H9 (cell line): ENCODE data around the gene DMRTB1. TPM values are rescaled to one million over a fixed set of nuclear protein-coding genes. Genes with fewer than 3 reads are reported as not detected.

ENCODE experiments used
- DNase-seq: peaks from one replicate; pipeline ENCODE4 v3.0.0-alpha.2; 2017
- H2AFZ ChIP-seq: one replicate; pipeline ENCODE4 v1.6.1; 2013; ENCODE audit warnings: mild to moderate bottlenecking, low read length, control low read depth, moderate library complexity
- H2AK5ac ChIP-seq: 2 replicates; pipeline ENCODE4 v1.6.1; 2013; ENCODE audit warnings: low read length, control low read depth, mixed read lengths; ENCODE audit not compliant: insufficient read length
- H2BK120ac ChIP-seq: one replicate; pipeline ENCODE4 v1.6.1; 2013; ENCODE audit warnings: low read depth, mild to moderate bottlenecking, low read length, control low read depth, inconsistent platforms; ENCODE audit not compliant: poor library complexity, severe bottlenecking
- H2BK12ac ChIP-seq: 2 replicates; pipeline ENCODE4 v1.6.1; 2013; ENCODE audit warnings: low read length, control low read depth, mixed read lengths, low read depth; ENCODE audit not compliant: insufficient read length
- H2BK15ac ChIP-seq: 2 replicates; pipeline ENCODE4 v1.6.1; 2013; ENCODE audit warnings: low read depth, low read length, control low read depth
- H2BK20ac ChIP-seq: one replicate; pipeline ENCODE4 v1.6.1; 2013; ENCODE audit warnings: low read depth, mild to moderate bottlenecking, low read length, control low read depth, inconsistent platforms; ENCODE audit not compliant: poor library complexity, severe bottlenecking
- H2BK5ac ChIP-seq: 2 replicates; pipeline ENCODE4 v1.6.1; 2013; ENCODE audit warnings: low read length, control low read depth, mixed read lengths; ENCODE audit not compliant: insufficient read length
- H3K14ac ChIP-seq: 2 replicates; pipeline ENCODE4 v1.6.1; 2013; ENCODE audit warnings: low read length, control low read depth; ENCODE audit not compliant: insufficient read depth
- H3K18ac ChIP-seq: 2 replicates; pipeline ENCODE4 v1.6.1; 2013; ENCODE audit warnings: low read depth, mild to moderate bottlenecking, mixed read lengths, low read length, control low read depth; ENCODE audit not compliant: insufficient read length
- H3K23ac ChIP-seq: 2 replicates; pipeline ENCODE4 v1.6.1; 2013; ENCODE audit warnings: low read length, control low read depth, mixed read lengths, low read depth; ENCODE audit not compliant: insufficient read length
- H3K23me2 ChIP-seq: 2 replicates; pipeline ENCODE4 v1.6.1; 2013; ENCODE audit warnings: low read depth, mild to moderate bottlenecking, mixed read lengths, low read length, control low read depth; ENCODE audit not compliant: insufficient read length, poor library complexity, severe bottlenecking
- H3K27ac ChIP-seq: 2 replicates; pipeline ENCODE4 v1.5.1; 2013; ENCODE audit warnings: low read length, control low read depth, mixed read lengths, low read depth; ENCODE audit not compliant: insufficient read length
- H3K27me3 ChIP-seq: 2 replicates; pipeline ENCODE4 v1.6.1; 2013; ENCODE audit warnings: low read length, control low read depth, inconsistent platforms; ENCODE audit not compliant: insufficient read depth
- H3K4ac ChIP-seq: 2 replicates; pipeline ENCODE4 v1.6.1; 2013; ENCODE audit warnings: low read depth, mild to moderate bottlenecking, control low read depth, inconsistent platforms, low read length, moderate library complexity
- H3K4me1 ChIP-seq: 2 replicates; pipeline ENCODE4 v1.6.1; 2013; ENCODE audit warnings: low read length, control low read depth, inconsistent platforms; ENCODE audit not compliant: insufficient read depth
- H3K4me2 ChIP-seq: 2 replicates; pipeline ENCODE4 v1.6.1; 2013; ENCODE audit warnings: low read length, control low read depth, mixed read lengths; ENCODE audit not compliant: insufficient read length, insufficient read depth
- H3K56ac ChIP-seq: 2 replicates; pipeline ENCODE4 v1.6.1; 2013; ENCODE audit warnings: low read depth, mild to moderate bottlenecking, mixed read lengths, low read length, control low read depth; ENCODE audit not compliant: insufficient read length
- H3K79me1 ChIP-seq: 2 replicates; pipeline ENCODE4 v1.6.1; 2013; ENCODE audit warnings: low read depth, mild to moderate bottlenecking, moderate library complexity, low read length, control low read depth, inconsistent platforms; ENCODE audit not compliant: insufficient read depth, poor library complexity, severe bottlenecking
- H3K79me2 ChIP-seq: 2 replicates; pipeline ENCODE4 v1.6.1; 2013; ENCODE audit warnings: low read length, control low read depth, inconsistent platforms; ENCODE audit not compliant: insufficient read depth
- H3K9ac ChIP-seq: 2 replicates; pipeline ENCODE4 v1.6.1; 2013; ENCODE audit warnings: low read length, control low read depth, mixed read lengths; ENCODE audit not compliant: insufficient read length; ENCODE audit errors: extremely low read depth
- H3K9me3 ChIP-seq: one replicate; pipeline ENCODE4 v1.6.1; 2013; ENCODE audit warnings: low read depth, low read length, inconsistent platforms; ENCODE audit not compliant: control insufficient read depth
- H3T11ph ChIP-seq: one replicate; pipeline ENCODE4 v1.6.1; 2013; ENCODE audit warnings: mild to moderate bottlenecking, low read length, control low read depth, inconsistent platforms
- H4K20me1 ChIP-seq: one replicate; pipeline ENCODE4 v1.6.1; 2013; ENCODE audit not compliant: control insufficient read depth, insufficient read length, insufficient read depth
- H4K5ac ChIP-seq: 2 replicates; pipeline ENCODE4 v1.6.1; 2013; ENCODE audit warnings: low read depth, mild to moderate bottlenecking, mixed read lengths, low read length, control low read depth; ENCODE audit not compliant: insufficient read length
- H4K8ac ChIP-seq: replicated peaks from 2 replicates; pipeline ENCODE4 v1.6.1; 2013; ENCODE audit warnings: low read length, control low read depth, mixed read lengths, low read depth; ENCODE audit not compliant: insufficient read length
- H4K91ac ChIP-seq: 2 replicates; pipeline ENCODE4 v1.6.1; 2013; ENCODE audit warnings: low read depth, mild to moderate bottlenecking, moderate library complexity, mixed read lengths, low read length, control low read depth; ENCODE audit not compliant: insufficient read length
- H3K27ac Mint-ChIP-seq, 3 experiments: 2 replicates in 2 of 3; 3 replicates in 1 of 3; pipeline ENCODE4 v1.8.0; 2020 to 2021; ENCODE audit warnings: mixed read lengths in 3 of 3, mild to moderate bottlenecking in 1 of 3, moderate library complexity in 1 of 3
- H3K27me3 Mint-ChIP-seq: 2 replicates; pipeline ENCODE4 v1.8.0; 2021; ENCODE audit warnings: low read depth, mild to moderate bottlenecking, moderate library complexity, mixed read lengths
- H3K36me3 Mint-ChIP-seq, 3 experiments: 2 replicates in 2 of 3; 3 replicates in 1 of 3; pipeline ENCODE4 v1.8.0; 2020 to 2021; ENCODE audit warnings: low read depth in 3 of 3, mixed read lengths in 3 of 3; ENCODE audit not compliant: insufficient read depth in 1 of 3
- H3K4me1 Mint-ChIP-seq, 2 experiments: 2 replicates each; pipeline ENCODE4 v1.8.0; 2020; ENCODE audit warnings: mixed read lengths in 2 of 2
- H3K4me3 Mint-ChIP-seq, 2 experiments: 2 replicates in 1 of 2; 3 replicates in 1 of 2; pipeline ENCODE4 v1.8.0; 2020 to 2021; ENCODE audit warnings: mild to moderate bottlenecking in 2 of 2, mixed read lengths in 2 of 2, moderate library complexity in 1 of 2
- H3K9me3 Mint-ChIP-seq, 2 experiments: 2 replicates in 1 of 2; 3 replicates in 1 of 2; pipeline ENCODE4 v1.8.0; 2020; ENCODE audit warnings: mild to moderate bottlenecking in 2 of 2, mixed read lengths in 2 of 2, moderate library complexity in 1 of 2
- WGBS: extraction: QIAGEN DNeasy Blood & Tissue Kit; methylation state at CpG from one replicate; pipeline ENCODE4 v1.1.7; 2013; ENCODE audit warnings: missing lambda C conversion rate, low lambda C conversion rate, mixed read lengths; ENCODE audit not compliant: insufficient read length; ENCODE audit errors: extremely low coverage; 5-methylcytosine and 5-hydroxymethylcytosine counted together
- total RNA-seq: library from RNA; stranded (reverse); gene quantifications from 2 replicates; pipeline ENCODE4 v1.2.1, GENCODE V29; 2021
- TF ChIP-seq, protein P1 (sequence below): fragments of 200-600 bp; sonication (generic); conservative IDR thresholded peaks from 3 replicates; pipeline ENCODE4 v1.8.0; 2021; ENCODE audit warnings: antibody characterized with exemption, mild to moderate bottlenecking

The DMRTB1 gene
- total RNA-seq, 1 experiment from 2014 or later: not detected

DNA sequence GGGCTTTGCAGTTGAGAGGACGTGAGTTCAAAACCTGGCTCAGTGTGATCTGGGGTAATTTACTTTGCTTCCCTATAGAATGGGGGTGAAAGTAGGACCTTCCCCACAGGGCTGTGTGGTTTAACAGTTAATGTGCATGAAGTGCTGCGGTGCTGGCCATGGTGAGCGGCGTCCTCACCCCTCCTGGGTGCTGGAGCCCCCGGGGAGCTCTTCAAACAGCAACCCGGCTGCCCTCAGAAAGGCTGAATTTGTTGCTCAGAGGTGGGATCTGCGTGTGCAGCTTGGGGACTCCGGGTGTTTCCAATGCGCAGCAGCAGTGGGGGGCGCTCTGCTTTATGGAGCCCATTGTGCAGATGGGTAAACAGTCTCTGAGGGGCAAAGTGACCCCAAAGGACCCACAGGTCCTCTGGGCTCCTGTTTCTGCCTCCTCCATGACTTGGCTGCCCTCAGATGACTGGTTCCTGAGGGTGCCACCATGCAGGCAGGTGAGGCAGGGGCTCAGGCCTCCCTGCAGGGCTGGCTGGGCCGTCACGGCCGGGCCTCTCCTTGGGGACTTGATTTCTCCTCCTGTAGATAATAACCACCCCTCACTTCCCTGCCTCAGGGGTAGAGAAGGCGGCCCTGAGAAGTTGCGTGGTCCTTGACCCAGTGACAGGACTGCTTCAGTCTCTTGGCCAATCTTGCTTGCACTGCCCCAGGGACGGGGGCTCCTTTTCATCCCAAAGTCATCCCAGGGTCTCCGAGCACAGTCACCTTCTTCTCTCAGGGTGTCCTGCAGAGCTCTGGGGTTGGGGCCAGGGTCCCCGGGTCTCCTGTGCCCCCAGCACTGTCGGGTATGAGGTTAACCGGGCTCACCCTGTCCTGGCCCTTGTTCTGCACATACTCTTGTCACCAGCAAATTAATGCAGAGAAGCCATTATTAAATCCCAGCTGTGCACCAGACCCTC, 40.3 kb downstream of the DMRTB1 start:
- Mint-ChIP-seq H3K4me1 (peaks cover 9 to 23% of the 10 kb centered on the region in 2 experiments), H3K27ac (no peak overlapping the region), H3K27me3 (peaks cover 14% of the 10 kb centered on the region), H3K4me3 (no peak overlapping the region), H3K36me3 (no peaks in the 10 kb centered on the region), H3K9me3 (no peaks in the 10 kb centered on the region; a peak in 1 of 5 replicates)
- Histone ChIP-seq H2BK12ac (no peak overlapping the region), H3K27ac (no peak overlapping the region), H3K23ac (no peak overlapping the region), H3K79me1 (no peaks in the 10 kb centered on the region), H3K79me2 (no peaks in the 10 kb centered on the region), H3K4ac (no peak overlapping the region), H2BK120ac (no peak overlapping the region), H4K5ac (no peak overlapping the region), H3T11ph (no peak overlapping the region), H4K91ac (no peak overlapping the region), H2BK15ac (no peak overlapping the region), H3K14ac (no peak overlapping the region), H3K18ac (no peak overlapping the region), H2BK20ac (no peak overlapping the region), H2BK5ac (no peak overlapping the region), H3K9ac (no peak overlapping the region), H3K4me2 (no peak overlapping the region), H3K9me3 (no peaks in the 10 kb centered on the region), H3K56ac (no peak overlapping the region), H4K8ac (no peak overlapping the region), H3K4me1 (peaks cover 3% of the 10 kb centered on the region; the same call in 1 of the 2 replicates), H2AK5ac (no peak overlapping the region), H3K27me3 (no peaks in the 10 kb centered on the region), H4K20me1 (no peaks in the 10 kb centered on the region), H3K23me2 (no peaks in the 10 kb centered on the region), H2AFZ (no peak overlapping the region)
- whole genome bisulfite sequencing: no CpG with 5 or more reads among the region's 20 CpGs
- no peak for DNase-seq
- TF ChIP-seq, protein P1, sequence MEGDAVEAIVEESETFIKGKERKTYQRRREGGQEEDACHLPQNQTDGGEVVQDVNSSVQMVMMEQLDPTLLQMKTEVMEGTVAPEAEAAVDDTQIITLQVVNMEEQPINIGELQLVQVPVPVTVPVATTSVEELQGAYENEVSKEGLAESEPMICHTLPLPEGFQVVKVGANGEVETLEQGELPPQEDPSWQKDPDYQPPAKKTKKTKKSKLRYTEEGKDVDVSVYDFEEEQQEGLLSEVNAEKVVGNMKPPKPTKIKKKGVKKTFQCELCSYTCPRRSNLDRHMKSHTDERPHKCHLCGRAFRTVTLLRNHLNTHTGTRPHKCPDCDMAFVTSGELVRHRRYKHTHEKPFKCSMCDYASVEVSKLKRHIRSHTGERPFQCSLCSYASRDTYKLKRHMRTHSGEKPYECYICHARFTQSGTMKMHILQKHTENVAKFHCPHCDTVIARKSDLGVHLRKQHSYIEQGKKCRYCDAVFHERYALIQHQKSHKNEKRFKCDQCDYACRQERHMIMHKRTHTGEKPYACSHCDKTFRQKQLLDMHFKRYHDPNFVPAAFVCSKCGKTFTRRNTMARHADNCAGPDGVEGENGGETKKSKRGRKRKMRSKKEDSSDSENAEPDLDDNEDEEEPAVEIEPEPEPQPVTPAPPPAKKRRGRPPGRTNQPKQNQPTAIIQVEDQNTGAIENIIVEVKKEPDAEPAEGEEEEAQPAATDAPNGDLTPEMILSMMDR: no peak
